Panc1 (cell line): ENCODE measurements around the gene UGT1A5.

Experiments used
- CTCF ChIP-seq: fragments of 450-650 bp; IDR thresholded peaks from 2 replicates; pipeline ENCODE4 v1.5.1; 2017; ENCODE audit warnings: mild to moderate bottlenecking
- POLR2AphosphoS5 ChIP-seq: IDR thresholded peaks from 2 replicates; pipeline ENCODE4 v1.6.1; 2012; ENCODE audit warnings: mild to moderate bottlenecking, low read depth, low read length, moderate library complexity
- REST ChIP-seq, 2 experiments: IDR thresholded peaks; 2 replicates each; pipeline ENCODE4 v1.6.1; 2011 to 2012; ENCODE audit warnings: low read depth in 2 of 2, control low read depth in 1 of 2, low read length in 1 of 2, mild to moderate bottlenecking in 1 of 2, moderate library complexity in 1 of 2; ENCODE audit not compliant: insufficient read depth in 1 of 2
- SIN3A ChIP-seq: IDR thresholded peaks from 2 replicates; pipeline ENCODE4 v1.6.1; 2012; ENCODE audit warnings: low read depth, mild to moderate bottlenecking, low read length, moderate library complexity, borderline replicate concordance; ENCODE audit not compliant: insufficient read depth
- TCF7L2 ChIP-seq: IDR thresholded peaks from 2 replicates; pipeline ENCODE4 v1.6.1; 2011; ENCODE audit warnings: mild to moderate bottlenecking, low read depth, low read length, inconsistent platforms

GRCh38 chr2:233793465-233794127, 80.9 kb downstream of the UGT1A5 start:
- TF ChIP-seq REST (IDR thresholded peaks at IDR 0.05; ENCODE audit: insufficient read depth in 1 of 2, low read depth in 2 of 2, low read length in 1 of 2), result no peak
- no peak for TF ChIP-seq CTCF
- no peak for TF ChIP-seq SIN3A
- no peak for TF ChIP-seq POLR2AphosphoS5
- TF ChIP-seq TCF7L2, result no peak
